HK-2 (cell line): ENCODE measurements around the gene APOC1.
A peak's percentile ranks its signal among the peaks of the same experiment; 100 is the strongest.
"Not testable (repeated sequence)": the region's sequence is repeated elsewhere in the genome, so short reads cannot be mapped to it uniquely, and the experiment has no call there.

Source experiments
- DNase-seq: peaks from one replicate; pipeline ENCODE4 v3.0.0-alpha.2; 2018; ENCODE audit not compliant: unreplicated experiment

The APOC1 gene

DNA sequence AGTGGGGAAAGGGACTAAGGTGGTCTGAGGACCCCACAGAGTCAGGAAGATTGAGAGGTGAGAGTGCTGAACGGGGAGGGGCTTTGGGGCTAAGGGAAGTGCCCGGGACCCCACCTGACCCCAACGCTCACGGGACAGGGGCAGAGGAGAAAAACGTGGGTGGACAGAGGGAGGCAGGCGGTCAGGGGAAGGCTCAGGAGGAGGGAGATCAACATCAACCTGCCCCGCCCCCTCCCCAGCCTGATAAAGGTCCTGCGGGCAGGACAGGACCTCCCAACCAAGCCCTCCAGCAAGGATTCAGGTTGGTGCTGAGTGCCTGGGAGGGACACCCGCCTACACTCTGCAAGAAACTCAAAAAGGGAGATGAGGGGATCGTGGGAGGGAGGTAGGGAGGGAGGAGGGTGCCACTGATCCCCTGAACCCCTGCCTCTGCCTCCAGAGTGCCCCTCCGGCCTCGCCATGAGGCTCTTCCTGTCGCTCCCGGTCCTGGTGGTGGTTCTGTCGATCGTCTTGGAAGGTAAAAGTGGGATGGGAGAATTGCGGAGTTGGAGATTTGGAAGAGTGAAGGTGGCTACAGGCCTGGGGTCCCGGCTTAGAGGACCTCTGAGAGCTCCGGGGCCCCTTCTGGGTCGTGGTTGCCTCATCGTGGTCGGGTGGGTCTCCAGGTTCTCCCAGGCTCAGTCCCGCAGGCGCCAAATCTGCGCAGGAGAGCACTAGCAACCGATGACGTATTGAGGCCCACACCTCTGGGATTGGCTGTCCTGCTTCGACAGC, at the start of gene APOC1:
APOC1 (plus strand) TSS at position 176 of the 774 bp plus-strand sequence; CDS start at position 460, 284 bp downstream.
- peak; percentile 84 for DNase-seq

DNA sequence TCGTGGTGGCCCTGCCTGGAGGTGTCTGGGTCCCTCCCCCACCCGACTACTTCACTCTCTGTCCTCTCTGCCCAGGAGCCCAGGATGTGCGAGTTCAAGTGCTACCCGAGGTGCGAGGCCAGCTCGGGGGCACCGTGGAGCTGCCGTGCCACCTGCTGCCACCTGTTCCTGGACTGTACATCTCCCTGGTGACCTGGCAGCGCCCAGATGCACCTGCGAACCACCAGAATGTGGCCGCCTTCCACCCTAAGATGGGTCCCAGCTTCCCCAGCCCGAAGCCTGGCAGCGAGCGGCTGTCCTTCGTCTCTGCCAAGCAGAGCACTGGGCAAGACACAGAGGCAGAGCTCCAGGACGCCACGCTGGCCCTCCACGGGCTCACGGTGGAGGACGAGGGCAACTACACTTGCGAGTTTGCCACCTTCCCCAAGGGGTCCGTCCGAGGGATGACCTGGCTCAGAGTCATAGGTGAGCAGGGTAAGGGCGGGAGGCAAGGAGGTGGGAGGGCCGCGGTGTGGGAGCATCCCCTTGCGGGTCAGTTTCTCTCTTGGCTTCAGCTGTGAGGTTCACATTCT, 49.1 kb upstream of the APOC1 start:
- DNase-seq = no peak

DNA sequence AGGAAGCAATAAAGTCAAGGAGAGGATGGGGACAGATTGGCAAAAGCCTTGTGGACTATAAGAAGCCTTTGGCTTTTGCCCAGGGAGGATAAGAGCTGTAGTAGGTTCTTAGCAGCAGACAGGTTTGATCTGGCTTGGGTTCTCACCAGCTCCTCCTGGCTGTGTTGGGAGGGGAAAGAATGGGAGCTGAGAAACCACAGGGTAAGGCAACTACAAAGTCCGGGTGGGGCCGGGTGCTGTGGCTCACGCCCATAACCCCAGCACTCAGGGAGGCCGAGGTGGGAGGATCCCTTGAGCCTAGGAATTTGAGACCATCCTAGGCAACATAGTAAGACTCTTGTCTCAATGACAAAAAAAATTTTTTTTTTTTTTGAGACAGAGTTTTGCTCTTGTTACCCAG, 47.7 kb upstream of the APOC1 start:
- no peak for DNase-seq

DNA sequence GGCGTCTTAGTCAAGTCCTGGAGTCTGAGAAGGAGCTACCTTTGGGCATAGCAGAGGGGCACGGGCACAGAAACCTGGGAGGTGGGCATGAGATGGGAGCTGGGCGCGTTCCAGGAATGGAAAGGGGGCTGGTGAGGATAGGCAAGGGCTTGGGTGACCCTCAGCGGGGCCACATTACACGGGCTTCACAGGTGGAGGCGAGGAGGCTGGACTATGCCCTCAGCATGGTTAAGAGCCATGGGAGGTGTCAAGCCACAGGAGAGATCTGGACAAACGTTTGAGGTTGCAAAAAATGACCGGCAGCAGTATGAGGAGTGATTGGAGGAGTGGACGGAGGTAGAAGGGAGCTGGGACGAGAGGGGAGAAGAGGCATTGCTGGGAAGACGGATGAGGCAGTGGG, 46.8 kb upstream of the APOC1 start:
- no peak for DNase-seq

DNA sequence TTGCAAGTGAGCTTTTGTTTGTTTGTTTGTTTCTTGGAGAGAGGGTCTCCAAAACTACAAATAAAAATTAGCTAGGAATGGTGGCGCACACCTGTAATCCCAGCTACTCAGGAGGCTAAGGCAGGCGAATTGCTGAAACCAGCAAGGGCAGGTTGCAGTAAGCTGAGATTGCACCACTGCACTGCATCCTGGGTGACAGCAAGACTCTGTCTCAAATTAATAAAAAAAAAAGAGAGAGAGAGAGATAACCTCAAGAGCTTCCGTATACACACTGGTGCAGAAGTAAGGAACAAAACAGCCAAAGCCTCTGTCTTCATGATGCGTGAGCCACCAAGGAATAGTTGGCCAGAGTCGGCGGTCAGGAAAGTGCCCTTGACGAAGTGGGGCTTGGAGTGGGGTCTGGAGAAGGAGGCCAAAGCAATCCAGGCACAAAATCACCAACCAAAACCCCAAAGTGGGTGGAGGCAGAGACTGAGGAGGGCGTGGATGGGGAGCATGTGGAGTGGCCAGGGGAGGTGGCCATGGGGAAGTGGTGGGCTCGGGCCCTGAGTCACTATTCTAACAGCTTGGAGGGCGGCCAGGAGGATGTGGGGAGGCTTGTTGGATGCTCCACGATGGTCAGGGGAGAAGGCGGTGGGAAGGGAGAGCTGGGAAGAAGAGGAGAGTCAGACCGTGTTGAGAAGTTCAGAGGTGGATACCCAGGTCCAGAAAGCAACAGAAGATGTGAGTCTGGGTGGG, 44.5 kb upstream of the APOC1 start:
- peak; percentile 22 for DNase-seq

DNA sequence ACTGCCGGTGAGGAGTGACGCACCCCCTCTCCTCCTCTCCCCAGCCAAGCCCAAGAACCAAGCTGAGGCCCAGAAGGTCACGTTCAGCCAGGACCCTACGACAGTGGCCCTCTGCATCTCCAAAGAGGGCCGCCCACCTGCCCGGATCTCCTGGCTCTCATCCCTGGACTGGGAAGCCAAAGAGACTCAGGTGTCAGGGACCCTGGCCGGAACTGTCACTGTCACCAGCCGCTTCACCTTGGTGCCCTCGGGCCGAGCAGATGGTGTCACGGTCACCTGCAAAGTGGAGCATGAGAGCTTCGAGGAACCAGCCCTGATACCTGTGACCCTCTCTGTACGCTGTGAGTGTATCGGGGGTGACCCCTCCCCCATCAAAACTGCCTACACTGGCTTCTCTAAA, 42.6 kb upstream of the APOC1 start:
- DNase-seq = no peak

DNA sequence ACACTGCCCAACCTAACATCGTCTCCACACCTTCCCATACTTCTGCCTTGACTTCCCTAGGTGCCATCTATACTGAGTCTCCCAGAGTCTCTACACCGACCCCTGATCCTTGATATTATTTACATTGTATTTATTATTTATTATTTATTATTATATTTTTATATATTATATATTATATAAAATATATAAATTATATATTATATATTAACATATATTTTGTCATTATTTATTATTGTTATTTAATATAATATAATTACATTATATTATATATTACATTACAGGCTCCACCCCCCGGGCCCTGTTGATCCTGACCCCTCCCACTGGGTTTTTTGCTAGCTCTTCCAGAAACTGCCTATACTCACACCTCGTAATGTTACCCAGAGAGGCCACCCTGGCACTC, 41.7 kb upstream of the APOC1 start:
- DNase-seq = no peak

DNA sequence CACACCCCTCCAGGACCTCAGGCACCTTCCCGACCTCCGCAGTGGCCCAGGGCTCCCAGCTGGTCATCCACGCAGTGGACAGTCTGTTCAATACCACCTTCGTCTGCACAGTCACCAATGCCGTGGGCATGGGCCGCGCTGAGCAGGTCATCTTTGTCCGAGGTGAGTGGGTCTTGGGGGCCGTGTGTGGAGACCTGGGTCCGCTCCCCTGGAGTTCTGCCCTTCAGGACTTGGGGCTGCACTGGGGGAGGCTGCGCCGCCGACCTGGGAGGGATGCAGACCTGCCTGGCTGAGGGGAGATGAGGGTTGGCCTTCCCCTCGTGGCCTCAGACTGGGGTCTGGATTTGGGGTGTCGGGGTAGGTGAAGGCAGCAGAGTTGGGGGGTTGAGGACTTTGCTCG, 40.1 kb upstream of the APOC1 start:
- DNase-seq = no peak

DNA sequence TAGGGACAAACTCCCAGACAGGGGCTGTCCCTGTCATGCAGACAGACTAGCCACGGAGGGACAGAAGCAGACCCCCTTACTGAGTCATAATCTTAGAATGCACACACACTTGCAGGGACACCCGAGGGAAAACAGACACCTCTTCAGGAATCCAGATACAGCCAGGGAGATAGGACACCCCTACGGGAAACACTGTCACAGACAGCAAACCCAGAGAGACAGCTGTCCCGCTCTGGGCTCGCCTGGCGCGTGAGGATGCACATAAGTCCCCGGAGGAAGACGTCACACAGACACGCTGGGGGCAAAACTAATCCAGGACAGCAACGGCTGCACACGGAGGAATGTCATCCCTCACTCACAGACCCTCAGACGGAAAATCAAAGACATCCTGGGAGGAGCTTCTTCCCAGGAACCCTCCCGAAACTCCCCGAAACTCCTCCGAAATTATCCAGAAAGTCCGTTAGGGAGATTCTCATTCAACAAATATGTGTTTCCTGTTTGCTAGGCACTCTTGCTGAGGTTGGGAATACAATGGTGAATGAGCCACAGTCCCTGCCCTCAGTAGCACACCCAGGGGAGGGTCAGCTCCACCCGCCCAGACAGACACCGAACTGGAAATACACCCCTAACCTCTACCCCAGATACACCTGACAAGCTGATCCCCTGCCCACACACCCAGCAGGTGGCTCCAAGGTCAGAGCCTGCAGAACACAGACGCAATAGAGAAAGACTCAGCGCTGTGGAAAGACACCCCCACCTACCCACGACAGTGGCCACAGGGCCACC, 38.5 kb upstream of the APOC1 start:
- DNase-seq = no peak

DNA sequence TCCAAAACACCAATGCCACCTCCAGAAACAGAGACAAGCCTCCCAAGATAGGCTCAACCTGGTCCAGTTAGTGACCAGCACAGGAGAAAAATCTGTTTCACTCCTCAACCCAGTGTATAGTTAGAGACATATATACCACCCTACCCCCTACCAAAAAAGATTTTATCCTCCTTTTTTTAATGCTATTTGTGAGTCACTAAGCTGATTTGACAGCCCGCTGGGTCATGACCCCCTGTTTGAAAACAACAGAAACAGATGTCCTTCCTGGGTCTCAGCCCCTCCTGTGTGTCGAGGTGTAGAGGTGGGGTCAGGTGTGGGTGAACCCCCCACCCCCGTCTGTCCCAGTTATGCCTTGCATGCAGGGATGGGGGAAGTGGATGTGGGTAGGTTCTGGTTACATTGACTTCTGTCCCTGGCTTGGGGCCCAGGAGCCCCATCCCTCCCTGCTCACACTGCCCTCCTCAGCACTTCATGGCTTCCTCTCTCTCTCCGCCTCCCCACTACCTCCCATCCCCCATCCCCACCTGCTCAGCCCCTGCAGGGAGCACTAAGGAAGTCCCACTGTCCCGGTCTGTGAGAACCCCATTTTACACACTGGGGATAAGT, 37.4 kb upstream of the APOC1 start:
- DNase-seq = no peak

DNA sequence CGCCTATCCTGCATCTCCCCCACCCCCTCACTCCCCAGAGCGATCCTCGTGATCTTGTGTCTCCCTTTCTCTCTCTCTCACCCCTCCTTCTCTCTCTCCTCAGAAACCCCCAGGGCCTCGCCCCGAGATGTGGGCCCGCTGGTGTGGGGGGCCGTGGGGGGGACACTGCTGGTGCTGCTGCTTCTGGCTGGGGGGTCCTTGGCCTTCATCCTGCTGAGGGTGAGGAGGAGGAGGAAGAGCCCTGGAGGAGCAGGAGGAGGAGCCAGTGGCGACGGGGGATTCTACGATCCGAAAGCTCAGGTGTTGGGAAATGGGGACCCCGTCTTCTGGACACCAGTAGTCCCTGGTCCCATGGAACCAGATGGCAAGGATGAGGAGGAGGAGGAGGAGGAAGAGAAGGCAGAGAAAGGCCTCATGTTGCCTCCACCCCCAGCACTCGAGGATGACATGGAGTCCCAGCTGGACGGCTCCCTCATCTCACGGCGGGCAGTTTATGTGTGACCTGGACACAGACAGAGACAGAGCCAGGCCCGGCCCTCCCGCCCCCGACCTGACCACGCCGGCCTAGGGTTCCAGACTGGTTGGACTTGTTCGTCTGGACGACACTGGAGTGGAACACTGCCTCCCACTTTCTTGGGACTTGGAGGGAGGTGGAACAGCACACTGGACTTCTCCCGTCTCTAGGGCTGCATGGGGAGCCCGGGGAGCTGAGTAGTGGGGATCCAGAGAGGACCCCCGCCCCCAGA, 36.1 kb upstream of the APOC1 start:
- DNase-seq = no peak

DNA sequence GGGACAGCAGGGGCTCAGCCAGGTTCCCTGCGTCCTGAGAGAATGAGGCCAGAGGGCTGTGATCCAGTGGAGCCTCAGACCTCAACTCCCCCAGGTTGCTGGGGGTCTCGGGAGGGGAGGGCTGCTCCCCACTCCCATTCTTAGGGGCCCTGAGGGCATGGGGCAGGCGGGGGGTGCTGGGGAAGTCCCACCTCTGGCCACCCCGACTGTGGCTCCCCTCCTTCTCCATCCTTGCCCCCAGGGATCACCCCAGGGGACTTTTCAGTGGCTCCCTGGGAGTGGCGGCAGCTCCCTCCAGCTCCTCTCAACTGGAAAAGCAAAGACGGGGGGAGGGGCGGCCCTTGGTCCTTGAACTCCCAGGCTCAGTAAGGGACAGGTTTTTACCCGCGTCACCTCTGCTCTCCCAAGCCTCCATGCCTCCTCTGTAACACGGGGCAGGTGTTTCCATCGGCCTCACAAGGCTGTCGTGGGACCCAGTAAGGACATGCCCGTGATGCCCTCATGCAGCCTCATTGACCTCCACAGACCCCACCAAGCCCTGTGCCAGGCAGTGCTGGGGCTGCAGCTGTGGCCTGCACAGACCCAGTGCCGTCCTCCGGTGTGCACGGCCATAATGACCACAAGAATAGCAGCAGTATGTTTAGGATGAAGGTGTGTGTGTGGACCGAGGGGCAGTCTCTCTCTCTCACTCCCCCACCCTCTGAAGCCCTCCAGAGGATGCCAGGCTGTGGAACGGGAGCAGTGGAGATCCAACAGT, 34.9 kb upstream of the APOC1 start:
- DNase-seq = no peak

DNA sequence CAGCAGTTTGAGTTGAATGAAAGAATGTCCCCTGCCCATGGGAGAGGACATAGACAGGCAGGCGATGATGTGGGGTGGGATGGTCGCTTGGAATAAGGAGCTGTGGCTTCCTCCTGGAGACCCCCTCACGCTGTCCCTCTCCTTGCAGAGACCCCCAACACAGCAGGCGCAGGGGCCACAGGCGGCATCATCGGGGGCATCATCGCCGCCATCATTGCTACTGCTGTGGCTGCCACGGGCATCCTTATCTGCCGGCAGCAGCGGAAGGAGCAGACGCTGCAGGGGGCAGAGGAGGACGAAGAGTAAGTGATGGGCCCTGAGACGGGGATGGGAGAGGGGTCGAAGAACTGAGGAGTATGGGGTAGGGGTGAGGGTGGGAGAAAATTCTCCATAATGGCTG, 32.3 kb upstream of the APOC1 start:
- DNase-seq = no peak

DNA sequence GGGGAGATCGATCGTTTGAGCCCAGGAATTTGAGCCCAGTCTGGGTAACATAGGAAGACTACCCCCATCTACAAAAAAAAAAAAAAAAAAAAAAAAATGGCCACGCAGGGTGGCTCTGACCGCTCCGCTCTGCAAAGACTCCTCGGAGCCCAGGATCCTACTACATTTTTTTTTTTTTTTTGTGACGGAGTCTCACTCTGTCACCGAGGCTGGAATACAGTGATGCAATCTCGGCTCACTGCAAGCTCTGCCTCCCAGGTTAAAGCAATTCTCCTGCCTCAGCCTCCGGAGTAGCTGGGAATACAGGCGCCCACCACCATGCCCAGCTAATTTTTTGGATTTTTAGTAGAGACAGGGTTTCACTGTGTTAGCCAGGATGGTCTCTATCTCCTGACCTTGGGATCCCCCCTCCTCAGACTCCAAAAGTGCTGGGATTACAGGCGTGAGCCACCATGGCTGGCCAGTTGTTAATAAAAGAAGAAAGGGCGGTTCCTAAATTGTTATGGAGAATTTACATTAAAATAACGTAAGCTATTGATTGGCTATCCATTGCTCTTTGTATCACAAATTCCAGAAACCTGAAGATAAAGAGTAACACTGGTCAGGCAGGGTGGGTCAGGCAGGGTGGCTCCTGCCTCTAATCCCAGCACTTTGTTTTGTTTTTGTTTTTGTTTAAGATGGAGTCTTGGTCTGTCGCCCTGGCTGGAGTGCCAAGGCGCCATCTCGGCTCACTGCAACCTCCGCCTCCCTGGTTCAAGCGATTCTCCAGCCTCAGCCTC, 31.6 kb upstream of the APOC1 start:
- DNase-seq = not testable (repeated sequence)

DNA sequence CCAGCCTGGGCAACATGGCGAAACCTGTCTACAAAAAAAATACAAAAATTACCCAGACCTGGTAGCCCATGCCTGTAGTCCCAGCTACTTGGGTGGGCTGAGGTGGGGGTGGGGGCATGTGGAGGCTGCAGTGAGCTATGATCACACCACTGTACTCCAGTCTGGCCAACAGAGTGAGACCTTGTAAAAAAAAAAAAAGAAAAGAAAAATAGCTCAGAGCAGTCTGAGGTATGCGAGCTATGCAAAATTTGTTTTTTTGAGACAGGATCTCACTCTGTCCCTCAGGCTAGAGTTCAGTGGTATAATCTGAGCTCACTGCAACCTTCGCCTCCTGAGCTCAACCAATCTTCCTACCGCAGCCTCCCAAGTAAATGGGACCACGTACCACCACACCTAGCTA, 30.5 kb upstream of the APOC1 start:
- no peak for DNase-seq

DNA sequence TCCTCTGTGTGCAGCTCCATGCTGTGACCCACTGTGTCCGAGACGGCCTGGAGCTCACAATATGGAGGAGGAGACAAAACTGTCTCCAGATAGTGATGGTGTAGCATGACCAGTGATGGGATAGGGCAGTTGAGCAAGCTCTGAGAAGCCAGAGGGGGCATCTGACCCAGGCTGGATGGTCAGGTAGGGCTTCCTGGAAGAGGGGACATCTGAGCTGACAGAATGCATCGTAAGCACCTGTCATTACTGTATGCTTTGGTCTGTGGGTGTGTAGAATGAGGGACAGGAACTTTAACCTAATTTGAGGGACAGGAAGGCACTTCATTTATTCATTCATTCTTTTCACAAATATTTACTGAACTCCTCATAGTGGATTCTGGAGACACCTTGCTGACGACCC, 29.8 kb upstream of the APOC1 start:
- no peak for DNase-seq

DNA sequence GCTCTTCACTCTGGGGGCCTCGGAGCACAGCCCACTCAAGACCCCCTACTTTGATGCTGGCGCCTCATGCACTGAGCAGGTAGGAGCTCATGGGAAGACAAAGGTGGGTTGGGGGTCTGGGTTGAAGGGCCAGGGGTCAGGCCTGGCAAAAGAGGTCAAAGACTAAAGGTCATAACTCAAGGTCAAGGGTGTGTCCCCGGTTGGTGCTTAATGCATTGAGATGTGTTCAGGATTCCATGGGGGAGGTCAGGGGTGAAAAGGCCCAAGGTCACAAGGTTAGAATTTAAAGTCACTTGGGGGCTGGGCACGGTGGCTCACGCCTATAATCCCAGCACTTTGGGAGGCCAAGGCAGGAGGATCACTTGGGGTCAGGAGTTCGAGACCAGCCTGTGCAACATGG, 28.3 kb upstream of the APOC1 start:
- no peak for DNase-seq

DNA sequence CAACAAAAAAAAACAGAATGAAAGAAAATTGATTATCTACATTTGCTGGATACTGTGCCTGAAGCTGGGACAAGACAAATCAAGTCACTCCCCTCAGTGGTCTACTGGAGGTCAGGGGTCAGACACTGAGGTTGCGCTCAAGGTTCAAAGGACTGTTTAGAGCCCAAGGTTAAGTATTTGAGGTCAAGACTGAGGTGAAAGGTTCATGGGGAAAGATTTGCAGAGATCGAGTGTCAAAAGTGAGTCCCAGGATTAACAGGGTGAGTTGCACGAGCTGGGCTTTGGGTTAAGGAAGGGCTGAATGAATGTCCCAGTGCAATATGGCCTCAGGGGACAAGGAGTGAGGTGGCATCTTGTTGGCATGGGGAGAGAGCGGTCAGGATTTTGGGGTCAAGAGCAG, 26.8 kb upstream of the APOC1 start:
- no peak for DNase-seq

DNA sequence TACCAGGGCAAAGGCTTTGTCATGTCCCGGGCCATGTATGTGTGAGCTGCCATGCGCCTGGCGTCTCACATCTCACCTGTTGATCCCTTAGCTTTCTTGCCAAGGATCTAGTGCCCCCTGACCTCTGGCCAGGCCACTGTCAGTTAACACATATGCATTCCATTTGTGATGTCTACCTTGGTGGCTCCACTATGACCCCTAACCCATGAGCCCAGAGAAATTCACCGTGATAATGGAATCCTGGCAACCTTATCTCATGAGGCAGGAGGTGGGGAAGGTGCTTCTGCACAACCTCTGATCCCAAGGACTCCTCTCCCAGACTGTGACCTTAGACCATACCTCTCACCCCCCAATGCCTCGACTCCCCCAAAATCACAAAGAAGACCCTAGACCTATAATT, 26.1 kb upstream of the APOC1 start:
- not testable (repeated sequence) for DNase-seq
